Activated CD4-positive, alpha-beta T cell treated with anti-CD3 and anti-CD28 coated beads for 36 hours (primary cell): ENCODE measurements around the gene HSPA14. TPM values are rescaled to one million over a fixed set of nuclear protein-coding genes. Genes with fewer than 3 reads are reported as not detected.
"Not testable (repeated sequence)": the region's sequence is repeated elsewhere in the genome, so short reads cannot be mapped to it uniquely, and the experiment has no call there.

ENCODE experiments used
- ATAC-seq: fragments of 200-7000 bp; cut with Tn5 transposase; one replicate; pipeline ENCODE4 v1.10.0; 2021; ENCODE audit warnings: mild to moderate bottlenecking, moderate library complexity
- CTCF ChIA-PET: fragments of 350-600 bp; sonication (Branson Sonifier 250); formaldehyde crosslinking; loops from one replicate; lab custom pipeline; 2021; ENCODE audit warnings: antibody characterized with exemption; lab: Charles Lee
- POLR2A ChIA-PET: fragments of 350-600 bp; sonication (Branson Sonifier 250); formaldehyde crosslinking; loops from one replicate; lab custom pipeline; 2021; ENCODE audit warnings: antibody characterized with exemption, inconsistent platforms; lab: Charles Lee
- DNase-seq: peaks from one replicate; pipeline ENCODE4 v3.0.0-alpha.2; 2020
- H3K27ac Mint-ChIP-seq: one replicate; pipeline ENCODE4 v1.8.0; 2021; ENCODE audit warnings: mixed read lengths
- H3K27me3 Mint-ChIP-seq: one replicate; pipeline ENCODE4 v1.8.0; 2021; ENCODE audit warnings: mixed read lengths
- H3K36me3 Mint-ChIP-seq: one replicate; pipeline ENCODE4 v1.8.0; 2021; ENCODE audit warnings: low read depth, mixed read lengths
- H3K4me1 Mint-ChIP-seq: one replicate; pipeline ENCODE4 v1.8.0; 2021; ENCODE audit warnings: mixed read lengths
- H3K4me3 Mint-ChIP-seq: one replicate; pipeline ENCODE4 v1.8.0; 2021; ENCODE audit warnings: mild to moderate bottlenecking, moderate library complexity, mixed read lengths
- H3K9me3 Mint-ChIP-seq: one replicate; pipeline ENCODE4 v1.8.0; 2021; ENCODE audit warnings: low read depth, mixed read lengths
- intact Hi-C, 2 experiments: fragments of 100-400 bp; cut with DNase I in 1 of 2; cut with micrococcal nuclease in 1 of 2; formaldehyde crosslinking; loops; one replicate each; pipeline versions ENCODE4 v1.14.2 to v1.15.1; 2022 to 2024; cut with DNase I, micrococcal nuclease
- total RNA-seq, 2 experiments: library from RNA; stranded (reverse); gene quantifications; one replicate each; pipeline ENCODE4 v1.2.3, GENCODE V29; 2021

The HSPA14 gene
- total RNA-seq: 10 to 100 TPM; 26.1 to 36.0 TPM

- Mint-ChIP-seq H3K9me3 (no peaks in the 10 kb centered on the region), H3K4me3 (peak within 1 kb of the TSS; percentile 89), H3K4me1 (peaks cover 18% of the 10 kb centered on the region), H3K36me3 (peaks cover 33% of the 10 kb centered on the region), H3K27ac (peak within 1 kb of the TSS; percentile 94), H3K27me3 (no peaks in the 10 kb centered on the region)
- intact Hi-C loops: loop anchor here (1.0 to 10.0 kb wide), 18 partner anchors 25 to 1491 kb away; partner anchors contain the start of genes DCLRE1C (in 2 of the 2), MEIG1 (in 2 of the 2), SUV39H2 (in 2 of the 2) and PRPF18 (in 1 of the 2)
- peak; percentile 100 for DNase-seq
- peak; percentile 97 for ATAC-seq
- ChIA-PET POLR2A (interaction anchor here (0.6 to 3.8 kb wide), 17 partner anchors 17 to 1051 kb away, joined by 3 to 29 read pairs (median 4); partner anchors contain the start of genes DCLRE1C, MEIG1 and SUV39H2), CTCF (interaction anchor here (0.5 to 3.6 kb wide), 31 partner anchors 10 to 642 kb away, joined by 3 to 15 read pairs (median 4); partner anchors contain the start of genes MEIG1 and SUV39H2)
These were observed at the start of gene HSPA14, which contains the start of the genes CDNF and MSANTD7 for GRCh38 chr10:14837757-14838581. TSS of gene HSPA14 (plus strand) at chr10:14838306. CDS start at chr10:14838403, 97 bp downstream. TSS of gene CDNF (minus strand) at chr10:14838037. CDS start at chr10:14837946, 91 bp downstream. TSS of gene MSANTD7 (plus strand) at chr10:14838306. CDS start at chr10:14842285, 3,979 bp downstream.

- Mint-ChIP-seq H3K27me3 (no peaks in the 10 kb centered on the region), H3K36me3 (no peaks in the 10 kb centered on the region), H3K4me3 (no peak overlapping the region), H3K9me3 (no peaks in the 10 kb centered on the region), H3K27ac (no peak overlapping the region), H3K4me1 (no peaks in the 10 kb centered on the region)
- ATAC-seq: no peak
- CTCF ChIA-PET: no interaction called here
- no peak for DNase-seq
- intact Hi-C loops: no loop called here
- POLR2A ChIA-PET: no interaction called here
These were observed 39.5 kb upstream of the HSPA14 start for GRCh38 chr10:14798636-14799035.

GRCh38 chr10:14800397-14800796 lies 37.7 kb upstream of the HSPA14 start:
- Mint-ChIP-seq H3K27me3 (no peaks in the 10 kb centered on the region), H3K36me3 (no peaks in the 10 kb centered on the region), H3K4me1 (no peaks in the 10 kb centered on the region), H3K27ac (no peak overlapping the region), H3K4me3 (no peak overlapping the region), H3K9me3 (no peaks in the 10 kb centered on the region)
- intact Hi-C loops: no loop called here
- DNase-seq (no peak), ATAC-seq (no peak)
- ChIA-PET CTCF (interaction anchor here (0.6 to 1.3 kb wide), 3 partner anchors 264 to 305 kb away, joined by 3 to 4 read pairs (median 3); no protein-coding TSS in a partner anchor), POLR2A (no interaction called here)

- H3K4me3 Mint-ChIP-seq: no peak overlapping the region
- CTCF ChIA-PET: interaction anchor here (0.6 to 1.2 kb wide), 2 partner anchors 14 to 367 kb away, joined by 3 read pairs; no protein-coding TSS in a partner anchor
These were observed 36.4 kb upstream of the HSPA14 start for GRCh38 chr10:14801723-14802122.

GRCh38 chr10:14803827-14804226 lies 34.3 kb upstream of the HSPA14 start:
- Mint-ChIP-seq H3K27me3 (no peaks in the 10 kb centered on the region), H3K36me3 (no peaks in the 10 kb centered on the region), H3K9me3 (no peaks in the 10 kb centered on the region), H3K27ac (no peak overlapping the region), H3K4me3 (no peak overlapping the region), H3K4me1 (no peaks in the 10 kb centered on the region)
- intact Hi-C loops: no loop called here
- CTCF ChIA-PET: no interaction called here
- ATAC-seq: no peak
- no peak for DNase-seq
- POLR2A ChIA-PET: no interaction called here

More at GRCh38 chr10:14801723-14802122, 36.4 kb upstream of the HSPA14 start:
- Mint-ChIP-seq H3K36me3 (no peaks in the 10 kb centered on the region), H3K4me1 (no peaks in the 10 kb centered on the region), H3K27me3 (no peaks in the 10 kb centered on the region), H3K27ac (no peak overlapping the region), H3K9me3 (no peaks in the 10 kb centered on the region)
- POLR2A ChIA-PET: interaction anchor here (0.6 kb wide), 1 partner anchor 540 kb away, joined by 3 read pairs; no protein-coding TSS in a partner anchor
- intact Hi-C loops: no loop called here
- DNase-seq (no peak), ATAC-seq (no peak)

GRCh38 chr10:14806318-14806717 lies 31.8 kb upstream of the HSPA14 start:
- Mint-ChIP-seq H3K4me1 (peaks cover 8% of the 10 kb centered on the region), H3K9me3 (no peaks in the 10 kb centered on the region), H3K36me3 (no peaks in the 10 kb centered on the region), H3K27ac (no peak overlapping the region), H3K4me3 (no peak overlapping the region), H3K27me3 (no peaks in the 10 kb centered on the region)
- ATAC-seq (no peak), DNase-seq (no peak)
- intact Hi-C loops: no loop called here
- CTCF ChIA-PET: interaction anchor here (1.0 kb wide), 1 partner anchor 13 kb away, joined by 3 read pairs; no protein-coding TSS in a partner anchor
- POLR2A ChIA-PET: no interaction called here

- Mint-ChIP-seq H3K4me3 (no peak overlapping the region), H3K36me3 (no peaks in the 10 kb centered on the region), H3K27ac (peak overlapping the region; percentile 55), H3K9me3 (no peaks in the 10 kb centered on the region), H3K27me3 (no peaks in the 10 kb centered on the region), H3K4me1 (peaks cover 25% of the 10 kb centered on the region)
- CTCF ChIA-PET: interaction anchor here (0.7 to 1.5 kb wide), 2 partner anchors 26 to 268 kb away, joined by 3 read pairs; partner anchors contain the start of gene CDNF
- intact Hi-C loops: loop anchor here (5.0 kb wide), 3 partner anchors 149 to 209 kb away; no protein-coding TSS in a partner anchor
- ATAC-seq: peak; percentile 77
- POLR2A ChIA-PET: no interaction called here
- no peak for DNase-seq
These were observed 26.8 kb upstream of the HSPA14 start for GRCh38 chr10:14810969-14811953.

GRCh38 chr10:14812271-14812670 lies 25.8 kb upstream of the HSPA14 start:
- Mint-ChIP-seq H3K4me1 (peaks cover 25% of the 10 kb centered on the region), H3K4me3 (peak overlapping the region; percentile 23), H3K36me3 (no peaks in the 10 kb centered on the region), H3K9me3 (no peaks in the 10 kb centered on the region), H3K27ac (no peak overlapping the region), H3K27me3 (no peaks in the 10 kb centered on the region)
- POLR2A ChIA-PET: no interaction called here
- intact Hi-C loops: loop anchor here (2.0 to 5.0 kb wide), 4 partner anchors 25 to 210 kb away; no protein-coding TSS in a partner anchor
- no peak for DNase-seq
- ATAC-seq: peak; percentile 59
- CTCF ChIA-PET: interaction anchor here (1.5 kb wide), 1 partner anchor 25 kb away, joined by 3 read pairs; the partner anchor contains the start of gene CDNF

GRCh38 chr10:14815681-14816080 lies 22.4 kb upstream of the HSPA14 start:
- Mint-ChIP-seq H3K4me1 (peaks cover 25% of the 10 kb centered on the region), H3K4me3 (no peak overlapping the region), H3K27me3 (no peaks in the 10 kb centered on the region), H3K27ac (no peak overlapping the region), H3K9me3 (no peaks in the 10 kb centered on the region), H3K36me3 (no peaks in the 10 kb centered on the region)
- intact Hi-C loops: no loop called here
- ATAC-seq (no peak), DNase-seq (no peak)
- ChIA-PET POLR2A (no interaction called here), CTCF (interaction anchor here (1.0 to 1.2 kb wide), 2 partner anchors 14 to 41 kb away, joined by 3 read pairs; partner anchors contain the start of gene FAM107B)

GRCh38 chr10:14816717-14817116 lies 21.4 kb upstream of the HSPA14 start:
- CTCF ChIA-PET: interaction anchor here (0.8 kb wide), 1 partner anchor 326 kb away, joined by 3 read pairs; no protein-coding TSS in a partner anchor
- H3K4me1 Mint-ChIP-seq: peaks cover 15% of the 10 kb centered on the region
- ATAC-seq, H3K9me3 Mint-ChIP-seq, H3K27ac Mint-ChIP-seq, DNase-seq, H3K4me3 Mint-ChIP-seq, H3K27me3 Mint-ChIP-seq, intact Hi-C loops, POLR2A ChIA-PET, H3K36me3 Mint-ChIP-seq: not testable (repeated sequence)
